Spleen (tissue), 11 donors: ENCODE results near the gene FBXO17. TPM values are rescaled to one million over a fixed set of nuclear protein-coding genes. Genes with fewer than 3 reads are reported as not detected.
"Not testable (repeated sequence)": the region's sequence is repeated elsewhere in the genome, so short reads cannot be mapped to it uniquely, and the experiment has no call there.

Experiments
- DNase-seq: peaks from one replicate; pipeline ENCODE4 v3.0.0-alpha.2; 2020
- H3K27ac ChIP-seq, 8 donors: fragments of 200-600 bp; sonication (generic) in 7 of 8; 1 replicate in 4 of 8; 2 replicates in 4 of 8; pipeline versions ENCODE4 v1.5.0 to v1.8.0; 2016 to 2021; ENCODE audit warnings: inconsistent platforms in 4 of 8, mild to moderate bottlenecking in 4 of 8, moderate library complexity in 1 of 8
- H3K27me3 ChIP-seq, 7 donors: fragments of 200-600 bp; sonication (generic) in 6 of 7; replicated peaks in 1 of 7; 1 replicate in 4 of 7; 2 replicates in 3 of 7; pipeline versions ENCODE4 v1.5.0 to v1.8.0; 2016 to 2021; ENCODE audit warnings: inconsistent platforms in 3 of 7, mild to moderate bottlenecking in 1 of 7
- H3K36me3 ChIP-seq, 6 donors: fragments of 200-600 bp; sonication (generic) in 5 of 6; 1 replicate in 4 of 6; 2 replicates in 2 of 6; pipeline versions ENCODE4 v1.5.0 to v1.8.0; 2016 to 2021; ENCODE audit warnings: inconsistent platforms in 2 of 6
- H3K4me1 ChIP-seq, 6 donors: fragments of 200-600 bp; sonication (generic) in 5 of 6; 1 replicate in 3 of 6; 2 replicates in 3 of 6; pipeline versions ENCODE4 v1.5.0 to v1.8.0; 2016 to 2021; ENCODE audit warnings: inconsistent platforms in 3 of 6
- H3K4me3 ChIP-seq, 8 donors: fragments of 200-600 bp; sonication (generic) in 7 of 8; 1 replicate in 4 of 8; 2 replicates in 4 of 8; pipeline versions ENCODE4 v1.5.0 to v1.8.0; 2016 to 2021; ENCODE audit warnings: inconsistent platforms in 4 of 8, mild to moderate bottlenecking in 4 of 8, moderate library complexity in 2 of 8
- H3K9me3 ChIP-seq, 8 donors: fragments of 200-600 bp; sonication (generic) in 7 of 8; 1 replicate in 4 of 8; 2 replicates in 4 of 8; pipeline versions ENCODE4 v1.5.0 to v1.8.0; 2016 to 2021; ENCODE audit warnings: inconsistent platforms in 4 of 8
- POLR2A ChIP-seq, 3 donors: fragments of 450-650 bp; IDR thresholded peaks; one replicate each; pipeline ENCODE4 v1.5.1; 2017; ENCODE audit warnings: antibody characterized with exemption in 3 of 3, mild to moderate bottlenecking in 1 of 3
- POLR2AphosphoS5 ChIP-seq, 3 donors: sonication (generic); formaldehyde crosslinking; IDR thresholded peaks; one replicate each; pipeline ENCODE4 v1.5.1; 2017; ENCODE audit warnings: antibody characterized with exemption in 3 of 3
- WGBS, 5 donors: extraction: QIAGEN DNeasy Blood & Tissue Kit in 3 of 5; methylation state at CpG; one replicate each; pipeline versions ENCODE4 v1.1.5 to v1.1.7; 2013 to 2018; 5-methylcytosine and 5-hydroxymethylcytosine counted together
- intact Hi-C: fragments of 100-400 bp; cut with DNase I; formaldehyde crosslinking; loops from one replicate; pipeline ENCODE4 v1.15.0; 2023; ENCODE audit warnings: low total_unique reads
- polyA plus RNA-seq, 3 donors: library from polyadenylated mRNA; stranded (reverse); fragments of 200-250 nt; gene quantifications; one replicate each; pipeline ENCODE4 v1.2.1, GENCODE V29; 2013
- total RNA-seq, 7 donors: library from RNA; depleted of rRNA in 3 of 7; stranded (reverse); fragments of >200 nt in 3 of 7; fragmentation: NEBNext Ultra II Directional in 4 of 7; extraction: Animal tissue kit (Norgen Biotek cat#: 25700) in 4 of 7; gene quantifications; one replicate each; pipeline versions ENCODE4 v1.1.0 to v1.2.1, GENCODE V29; 2016 to 2021
- TF ChIP-seq, protein P1 (sequence below), 11 experiments: fragments of 200-600 bp in 7 of 11; fragments of 450-650 bp in 4 of 11; sonication (generic) in 4 of 11; IDR thresholded peaks in 8 of 11; conservative IDR thresholded peaks in 3 of 11; 1 replicate in 7 of 11; 2 replicates in 4 of 11; pipeline versions ENCODE4 v1.4.0 to v1.8.0; 2016 to 2021; ENCODE audit warnings: antibody characterized with exemption in 11 of 11, inconsistent platforms in 4 of 11, mild to moderate bottlenecking in 1 of 11
- donor health status: healthy with polysubstance abuse.
- donor health status: DM: no; HTN: no; CAD: no; lungs with moderate emphysema.
- donor health status: DM: no; HTN: no; CAD: no.
- donor health status: Bipolar disorder and iron deficiency.
- donor health status: healthy.
- donor health status: DM: no; HTN: no; CAD: no.
- donor health status: DM: yes; HTN: yes; CAD: no.

FBXO17 gene
- total and polyA plus RNA-seq, 10 donors, result 0.91 to 7.7 (median 4.9) TPM

DNA sequence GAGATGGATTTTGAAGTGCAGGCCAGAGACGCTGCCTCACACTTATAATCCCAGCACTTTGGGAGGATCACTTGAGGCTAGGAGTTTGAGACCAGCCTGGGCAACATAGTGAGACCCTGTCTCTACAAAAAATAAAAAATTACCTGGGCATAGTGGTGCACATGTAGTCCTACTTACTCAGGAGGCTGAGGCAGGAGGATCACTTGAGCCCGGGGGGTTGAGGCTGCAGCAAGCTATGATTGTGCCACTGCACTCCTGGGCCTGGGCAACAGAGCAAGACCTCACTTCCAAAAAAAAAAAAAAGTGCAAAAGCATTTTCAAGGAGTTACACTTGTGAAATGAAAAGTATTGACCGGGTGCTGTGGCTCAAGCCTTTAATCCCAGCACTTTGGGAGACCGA is 27.6 kb upstream of the FBXO17 start:
- DNase-seq, result no peak
- H3K36me3 ChIP-seq, result no peaks in the 10 kb centered on the region
- WGBS, 5 donors, result 75 to 85% (median 82%) methylated on average over 4 of the region's 4 CpGs
- no peak overlapping the region for H3K4me3 ChIP-seq
- TF ChIP-seq, protein P1, sequence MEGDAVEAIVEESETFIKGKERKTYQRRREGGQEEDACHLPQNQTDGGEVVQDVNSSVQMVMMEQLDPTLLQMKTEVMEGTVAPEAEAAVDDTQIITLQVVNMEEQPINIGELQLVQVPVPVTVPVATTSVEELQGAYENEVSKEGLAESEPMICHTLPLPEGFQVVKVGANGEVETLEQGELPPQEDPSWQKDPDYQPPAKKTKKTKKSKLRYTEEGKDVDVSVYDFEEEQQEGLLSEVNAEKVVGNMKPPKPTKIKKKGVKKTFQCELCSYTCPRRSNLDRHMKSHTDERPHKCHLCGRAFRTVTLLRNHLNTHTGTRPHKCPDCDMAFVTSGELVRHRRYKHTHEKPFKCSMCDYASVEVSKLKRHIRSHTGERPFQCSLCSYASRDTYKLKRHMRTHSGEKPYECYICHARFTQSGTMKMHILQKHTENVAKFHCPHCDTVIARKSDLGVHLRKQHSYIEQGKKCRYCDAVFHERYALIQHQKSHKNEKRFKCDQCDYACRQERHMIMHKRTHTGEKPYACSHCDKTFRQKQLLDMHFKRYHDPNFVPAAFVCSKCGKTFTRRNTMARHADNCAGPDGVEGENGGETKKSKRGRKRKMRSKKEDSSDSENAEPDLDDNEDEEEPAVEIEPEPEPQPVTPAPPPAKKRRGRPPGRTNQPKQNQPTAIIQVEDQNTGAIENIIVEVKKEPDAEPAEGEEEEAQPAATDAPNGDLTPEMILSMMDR (IDR thresholded peaks at IDR 0.05 in 8 of 11, conservative IDR thresholded peaks at IDR 0.05 in 3 of 11), result no peak
- no peak for TF ChIP-seq POLR2AphosphoS5 (IDR thresholded peaks at IDR 0.05)
- TF ChIP-seq POLR2A (IDR thresholded peaks at IDR 0.05), result no peak
- no peak overlapping the region for H3K27ac ChIP-seq
- intact Hi-C loops, result no loop called here
- no peaks in the 10 kb centered on the region for H3K9me3 ChIP-seq
- peaks cover 0 to 45% (median 0%) of the 10 kb centered on the region in 7 donors for H3K27me3 ChIP-seq
- H3K4me1 ChIP-seq, result no peaks in the 10 kb centered on the region

DNA sequence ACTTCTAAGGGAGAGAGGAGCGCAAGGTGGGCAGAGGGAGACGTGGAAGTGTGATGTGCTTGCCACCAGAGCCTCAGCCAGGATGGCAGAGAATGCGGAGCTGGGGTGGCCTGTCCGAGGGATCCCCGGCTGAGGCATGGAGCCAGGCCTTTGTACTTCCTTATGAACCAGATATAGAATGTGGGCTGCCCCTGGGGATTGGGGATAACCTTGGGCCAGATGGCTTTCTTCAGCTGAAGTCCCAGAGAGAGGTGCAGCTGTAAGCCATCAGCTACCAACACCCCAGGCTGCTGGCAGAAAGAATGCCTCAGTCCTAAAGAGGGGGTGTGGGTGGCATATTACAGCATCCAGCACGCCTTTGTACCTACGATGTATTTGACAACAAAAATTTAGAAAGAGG is 25.5 kb upstream of the FBXO17 start:
- WGBS, 5 donors, result 60 to 80% (median 76%) methylated on average over 7 of the region's 7 CpGs
- intact Hi-C loops, result no loop called here
- no peak for DNase-seq

DNA sequence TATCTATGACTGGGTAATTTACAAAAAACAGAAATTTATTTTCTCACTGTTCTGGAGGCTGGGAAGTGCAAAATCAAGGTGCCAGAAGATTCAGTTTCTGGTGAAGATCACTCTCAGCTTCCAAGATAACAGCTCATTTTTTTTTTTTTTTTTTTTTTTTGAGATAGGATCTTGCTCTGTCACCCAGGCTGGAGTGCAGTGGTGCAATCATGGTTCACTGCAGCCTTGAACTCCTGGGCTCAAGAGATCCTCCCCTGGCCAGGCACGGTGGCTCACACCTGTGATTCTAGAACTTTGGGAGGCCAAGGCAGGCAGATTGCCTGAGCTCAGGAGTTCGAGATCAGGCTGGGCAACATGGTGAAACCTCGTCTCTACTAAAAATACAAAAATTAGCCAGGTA is 22.0 kb upstream of the FBXO17 start:
- peaks cover 0 to 26% (median 0%) of the 10 kb centered on the region in 7 donors for H3K27me3 ChIP-seq
- H3K27ac ChIP-seq, DNase-seq, H3K4me1 ChIP-seq, H3K36me3 ChIP-seq, intact Hi-C loops, H3K4me3 ChIP-seq: not testable (repeated sequence)
- peaks cover 0 to 16% (median 0%) of the 10 kb centered on the region in 8 donors for H3K9me3 ChIP-seq
- 71 to 87% (median 82%) methylated on average over 2 to 3 of the region's 3 CpGs for WGBS, 5 donors

More for the DNA sequence above, 25.5 kb upstream of the FBXO17 start:
- Histone ChIP-seq H3K27me3 (peaks cover 0 to 33% (median 0%) of the 10 kb centered on the region in 7 donors), H3K27ac (no peak overlapping the region), H3K4me3 (no peak overlapping the region), H3K9me3 (no peaks in the 10 kb centered on the region), H3K4me1 (no peaks in the 10 kb centered on the region), H3K36me3 (no peaks in the 10 kb centered on the region)
- TF ChIP-seq POLR2AphosphoS5 (IDR thresholded peaks at IDR 0.05) (no peak), POLR2A (IDR thresholded peaks at IDR 0.05) (no peak)
- TF ChIP-seq, protein P1 (IDR thresholded peaks at IDR 0.05 in 8 of 11, conservative IDR thresholded peaks at IDR 0.05 in 3 of 11), result no peak

DNA sequence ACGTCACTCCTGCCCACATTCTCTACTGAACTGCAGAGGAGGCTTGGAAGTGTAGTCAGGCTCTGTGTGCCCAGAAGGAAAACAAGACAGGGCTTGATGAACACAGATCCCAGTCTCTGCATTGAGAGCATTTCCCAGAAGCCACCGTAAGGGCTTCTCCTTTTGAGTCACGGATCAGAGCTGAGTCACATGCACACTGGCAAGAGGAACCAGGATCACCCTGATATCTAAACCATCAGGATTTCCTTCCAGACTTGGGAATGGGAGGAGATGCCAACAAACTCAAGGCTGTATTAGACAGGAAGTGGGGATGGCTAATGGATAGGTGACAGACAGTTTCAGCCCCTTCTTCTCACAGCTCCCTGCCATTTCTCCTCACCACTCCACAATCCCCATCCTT is 17.7 kb upstream of the FBXO17 start:
- DNase-seq, result no peak
- 39 to 48% (median 45%) methylated on average over 3 of the region's 3 CpGs for WGBS, 5 donors
- Histone ChIP-seq H3K27me3 (peaks cover 0 to 35% (median 0%) of the 10 kb centered on the region in 7 donors), H3K4me1 (no peaks in the 10 kb centered on the region), H3K4me3 (no peak overlapping the region), H3K36me3 (no peaks in the 10 kb centered on the region), H3K9me3 (peaks cover 0 to 16% (median 0%) of the 10 kb centered on the region in 8 donors), H3K27ac (no peak overlapping the region)
- TF ChIP-seq, protein P1 (IDR thresholded peaks at IDR 0.05 in 8 of 11, conservative IDR thresholded peaks at IDR 0.05 in 3 of 11), result no peak
- TF ChIP-seq POLR2A (IDR thresholded peaks at IDR 0.05), result no peak
- no peak for TF ChIP-seq POLR2AphosphoS5 (IDR thresholded peaks at IDR 0.05)
- intact Hi-C loops, result no loop called here
